Activated naive CD8-positive, alpha-beta T cell treated with anti-CD3 and anti-CD28 coated beads, Interleukin-2, amount 50 U/mL, for 16 hours (primary cell): ENCODE data around the gene SEC23A.

ENCODE experiments used
- DNase-seq: peaks from one replicate; pipeline ENCODE4 v3.0.0-alpha.2; 2020; ENCODE audit warnings: low read depth, low spot score

The SEC23A gene

GRCh38 chr14:38991299-38991698 lies 111.7 kb downstream of the SEC23A start:
- DNase-seq = no peak

DNA sequence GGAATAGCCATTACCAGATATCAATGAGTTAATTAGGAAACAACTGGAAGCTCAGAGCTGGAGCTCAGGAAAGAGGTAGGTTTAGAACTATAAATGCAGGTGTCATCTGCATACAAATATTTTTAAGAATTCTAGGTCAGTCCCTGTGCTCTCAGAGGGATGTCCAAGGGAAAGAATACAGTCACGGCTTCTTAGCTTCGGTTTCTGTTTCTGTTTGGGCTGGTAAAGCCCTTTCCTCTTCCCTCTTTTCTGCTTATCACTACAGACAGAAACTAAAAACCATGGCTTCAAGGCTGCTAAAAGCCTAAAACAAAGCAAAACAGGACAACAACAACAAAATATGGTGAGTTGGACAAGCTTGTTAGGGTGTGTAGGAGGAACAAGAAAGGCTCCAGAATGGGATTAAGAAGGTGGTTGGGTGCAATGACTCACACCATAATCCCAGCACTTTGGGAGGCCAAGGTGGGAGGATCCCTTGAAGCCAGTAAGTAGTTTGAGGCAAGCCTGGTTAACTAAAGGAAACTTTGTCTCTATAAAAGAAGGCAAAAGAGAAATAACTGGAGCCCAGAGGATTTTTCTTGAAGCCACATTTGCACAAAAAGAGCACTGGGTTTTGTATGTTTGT lies 113.0 kb downstream of the SEC23A start:
- no peak for DNase-seq

DNA sequence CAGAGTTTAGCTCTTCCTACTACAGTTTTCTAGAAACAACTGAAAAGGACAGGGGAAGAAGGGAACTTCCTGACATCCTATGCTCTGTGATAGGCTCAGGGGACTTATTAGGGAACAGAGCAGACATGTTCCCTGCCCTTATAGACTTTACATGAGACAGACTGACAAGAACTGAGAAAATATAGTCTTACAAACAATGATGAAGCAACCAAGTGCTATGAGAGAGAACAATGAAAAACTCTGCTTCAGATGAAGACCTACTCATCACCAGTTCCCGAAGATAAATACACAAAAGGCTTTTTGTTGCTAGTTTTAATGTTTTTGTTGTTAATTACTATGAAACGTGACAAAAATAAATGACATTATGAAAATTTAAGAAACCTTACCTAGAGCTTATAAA lies 115.3 kb downstream of the SEC23A start:
- no peak for DNase-seq

GRCh38 chr14:38982837-38983236 lies 120.2 kb downstream of the SEC23A start:
- DNase-seq = no peak

DNA sequence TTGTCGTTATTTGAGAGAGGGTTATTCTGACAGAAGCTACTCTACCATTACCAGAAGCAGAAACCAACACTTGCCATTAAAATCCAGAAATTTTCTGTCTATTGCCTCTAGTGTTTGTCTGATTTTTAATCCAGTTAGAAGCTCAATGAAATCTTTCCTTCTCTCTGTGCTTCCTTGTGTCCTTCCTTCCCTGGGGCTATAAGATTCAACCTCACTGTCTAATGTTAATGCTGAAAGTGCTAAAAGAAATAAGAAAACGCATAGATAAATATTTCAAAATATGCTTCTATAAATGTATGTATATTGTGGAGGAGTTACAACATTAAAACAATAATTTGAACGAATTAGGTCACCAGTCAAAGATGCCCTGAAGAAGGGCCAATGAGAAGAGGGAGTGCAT lies 120.8 kb downstream of the SEC23A start:
- DNase-seq = no peak
